VCaP (cell line): ENCODE results near the gene MEF2B.

Source experiments
- H3K27ac ChIP-seq: fragments of 450-650 bp; 2 replicates; pipeline ENCODE4 v1.5.1; 2017
- CTCF ChIP-seq: fragments of 450-650 bp; conservative IDR thresholded peaks from 2 replicates; pipeline ENCODE4 v1.5.1; 2017; ENCODE audit warnings: mild to moderate bottlenecking, moderate library complexity

The MEF2B gene

GRCh38 chr19:19212916-19213315 lies 42.9 kb upstream of the MEF2B start:
- no peak overlapping the region for H3K27ac ChIP-seq
- no peak for TF ChIP-seq CTCF

- H3K27ac ChIP-seq: no peak within 1 kb of the TSS
- no peak for TF ChIP-seq CTCF
Measured at GRCh38 chr19:19211499-19212420, 41.7 kb upstream of the MEF2B start, which contains the start of gene NCAN. Gene NCAN, plus strand, starts transcription at chr19:19211958. Its CDS starts 4,996 bp downstream, at chr19:19216954.

GRCh38 chr19:19209372-19209771 lies 39.3 kb upstream of the MEF2B start:
- no peak overlapping the region for H3K27ac ChIP-seq
- TF ChIP-seq CTCF: no peak

- H3K27ac ChIP-seq: no peak overlapping the region
- TF ChIP-seq CTCF: no peak
Measured at GRCh38 chr19:19207637-19208572, 37.8 kb upstream of the MEF2B start.

- TF ChIP-seq CTCF: no peak
- no peak overlapping the region for H3K27ac ChIP-seq
Measured at GRCh38 chr19:19206938-19207337, 36.9 kb upstream of the MEF2B start.

GRCh38 chr19:19205416-19206410 lies 35.6 kb upstream of the MEF2B start:
- TF ChIP-seq CTCF: no peak

More at GRCh38 chr19:19205416-19206410, 35.6 kb upstream of the MEF2B start:
- no peak overlapping the region for H3K27ac ChIP-seq
